ENCODE measurements around the gene PML.
A peak's percentile ranks its signal among the peaks of the same experiment; 100 is the strongest.

Gene PML

DNA sequence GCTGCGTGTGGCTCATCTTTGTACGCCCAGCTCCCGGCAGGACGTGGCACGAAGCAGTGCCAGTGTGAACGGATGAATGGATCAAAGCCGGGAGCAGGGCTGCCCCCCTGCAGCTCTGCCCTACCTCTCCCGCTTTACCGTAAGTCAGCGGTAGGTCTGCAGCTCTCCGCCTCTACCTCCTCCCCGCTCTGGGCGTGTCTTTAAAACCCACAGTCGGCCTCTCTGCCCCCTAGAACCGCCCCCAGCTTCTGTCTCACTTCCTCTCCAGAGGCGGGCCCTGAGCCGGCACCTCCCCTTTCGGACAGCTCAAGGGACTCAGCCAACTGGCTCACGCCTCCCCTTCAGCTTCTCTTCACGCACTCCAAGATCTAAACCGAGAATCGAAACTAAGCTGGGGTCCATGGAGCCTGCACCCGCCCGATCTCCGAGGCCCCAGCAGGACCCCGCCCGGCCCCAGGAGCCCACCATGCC, at the start of gene PML:
PML (plus strand) TSS at position 304 of the 471 bp plus-strand sequence; CDS start at position 401, 97 bp downstream.
- DNase-seq (ENCODE audit: low spot score) = peak; percentile 98

- no peak for DNase-seq (ENCODE audit: low spot score)
These were observed 49.4 kb upstream of the PML start for GRCh38 chr15:73945130-73945508.

- DNase-seq (ENCODE audit: low spot score) = no peak
These were observed 48.3 kb upstream of the PML start for GRCh38 chr15:73946046-73946721.

- DNase-seq (ENCODE audit: low spot score) = no peak
These were observed 47.6 kb upstream of the PML start for GRCh38 chr15:73946795-73947370.

- no peak for DNase-seq (ENCODE audit: low spot score)
These were observed 46.9 kb upstream of the PML start for GRCh38 chr15:73947651-73948050.

- no peak for DNase-seq (ENCODE audit: low spot score)
These were observed 46.1 kb upstream of the PML start for GRCh38 chr15:73948396-73948795.

GRCh38 chr15:73948982-73949381, 45.5 kb upstream of the PML start:
- no peak for DNase-seq (ENCODE audit: low spot score)

- no peak for DNase-seq (ENCODE audit: low spot score)
These were observed 45.0 kb upstream of the PML start for GRCh38 chr15:73949496-73949895.

GRCh38 chr15:73950479-73950830, 44.1 kb upstream of the PML start:
- DNase-seq (ENCODE audit: low spot score) = no peak

GRCh38 chr15:73950831-73951561, 43.5 kb upstream of the PML start:
- DNase-seq (ENCODE audit: low spot score) = peak; percentile 87

DNA sequence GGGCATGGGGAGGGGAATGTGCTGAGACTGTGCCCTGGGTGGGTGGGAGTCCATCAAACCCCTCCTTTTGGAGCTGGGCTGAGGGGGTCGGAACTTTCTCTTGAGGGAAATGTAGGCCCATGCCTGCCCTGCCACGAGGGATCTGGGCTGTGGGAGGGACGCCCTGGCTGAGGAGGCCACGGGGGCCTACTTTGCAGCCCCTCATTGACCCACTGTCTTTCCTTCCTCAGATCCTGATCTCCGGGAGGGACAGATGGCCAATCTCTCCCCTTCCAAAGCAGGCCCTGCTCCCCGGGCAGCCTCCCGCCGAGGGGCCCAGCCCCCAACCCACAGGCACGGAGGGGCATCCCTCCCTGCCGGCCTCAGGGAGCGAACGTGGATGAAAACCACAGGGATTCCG, 42.9 kb upstream of the PML start:
- no peak for DNase-seq (ENCODE audit: low spot score)

- no peak for DNase-seq (ENCODE audit: low spot score)
These were observed 42.2 kb upstream of the PML start for GRCh38 chr15:73952171-73952912.

DNA sequence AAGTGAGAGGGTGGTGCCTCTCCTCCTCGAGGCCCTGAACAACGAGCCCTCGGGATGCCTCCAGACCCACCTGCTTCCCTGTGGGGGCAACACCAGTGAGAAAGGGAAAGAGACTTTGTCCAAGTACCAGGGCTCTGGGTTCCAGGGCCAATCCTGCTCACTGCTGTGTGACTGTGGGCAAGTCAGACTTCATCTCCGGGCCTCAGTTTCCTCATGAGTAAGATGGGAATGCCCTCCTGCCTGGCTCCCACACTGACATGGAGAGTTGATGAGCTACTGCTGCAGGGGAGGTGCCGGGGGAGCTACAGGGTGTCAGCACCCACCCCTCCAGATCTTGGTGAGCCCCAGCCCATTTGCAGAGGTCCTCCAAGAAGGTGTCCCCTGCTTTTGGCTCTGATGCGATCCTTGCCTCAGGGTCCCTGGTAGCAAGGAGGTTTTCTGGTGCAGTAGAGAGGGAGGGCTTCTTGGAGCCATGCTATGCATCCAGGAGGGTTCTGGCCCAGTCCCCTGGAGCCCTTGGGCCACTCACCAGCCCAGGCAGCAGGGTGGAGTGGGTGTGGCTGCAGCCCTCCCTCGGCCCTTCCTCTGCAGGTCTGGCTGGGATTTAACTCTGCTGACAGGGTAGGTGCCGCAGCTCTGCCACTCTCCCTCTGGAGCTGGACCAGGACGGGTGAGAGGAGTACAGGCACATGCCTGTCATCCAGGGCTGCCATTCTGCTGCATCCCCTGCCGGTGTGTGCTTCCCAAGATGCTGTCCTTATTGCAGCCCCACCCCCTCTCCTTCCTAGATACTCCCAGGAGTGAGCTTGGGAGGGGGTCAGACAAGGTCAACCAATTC, 41.4 kb upstream of the PML start:
- DNase-seq (ENCODE audit: low spot score) = no peak

DNA sequence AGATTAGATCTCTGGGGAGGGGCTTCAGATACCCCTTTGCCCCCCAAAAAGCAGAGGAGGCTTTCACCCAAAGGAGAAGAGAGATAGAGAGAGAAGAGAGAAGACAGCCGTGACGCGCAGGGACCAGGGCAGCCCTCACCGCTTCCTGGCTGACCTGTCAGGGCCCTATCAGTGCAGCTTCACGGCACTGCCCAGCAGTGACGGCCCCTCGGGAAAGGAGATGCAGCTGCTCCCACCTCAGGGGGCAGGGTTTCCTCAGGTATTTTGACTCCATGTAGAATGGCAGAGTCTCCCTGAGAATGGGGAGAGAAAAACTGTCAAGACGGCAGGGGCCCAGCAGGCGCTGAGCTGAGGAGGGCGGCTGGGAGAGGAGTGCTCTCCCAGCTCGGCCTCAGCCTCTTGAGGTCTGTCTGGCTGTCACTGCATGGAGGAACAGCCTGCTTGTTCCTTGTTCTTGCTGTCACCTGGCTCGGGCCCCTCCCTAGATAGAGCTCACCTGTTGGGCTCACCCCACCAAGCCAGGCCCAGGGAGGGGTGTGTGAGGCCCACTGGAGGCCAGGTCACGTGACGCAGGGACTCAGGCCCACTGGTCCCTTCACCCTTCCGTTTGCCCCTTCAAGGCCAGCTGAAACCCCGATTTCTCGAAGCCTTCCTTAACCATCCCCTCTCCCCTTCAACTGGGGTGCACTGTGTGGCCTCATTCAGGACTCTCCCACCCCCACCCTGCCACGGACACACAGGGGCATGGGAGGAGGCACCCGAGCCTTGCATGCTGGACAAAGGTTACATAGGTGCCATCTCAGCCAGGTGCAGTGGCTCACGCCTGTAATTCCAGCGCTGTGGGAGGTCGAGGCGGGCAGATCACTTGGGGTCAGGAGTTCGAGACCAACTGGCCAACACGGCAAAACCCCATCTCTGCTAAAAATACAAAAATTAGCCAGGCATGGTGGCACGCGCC, 40.0 kb upstream of the PML start:
- DNase-seq (ENCODE audit: low spot score) = no peak

- no peak for DNase-seq (ENCODE audit: low spot score)
These were observed 39.2 kb upstream of the PML start for GRCh38 chr15:73955326-73955725.

- DNase-seq (ENCODE audit: low spot score) = no peak
These were observed 38.4 kb upstream of the PML start for GRCh38 chr15:73955861-73956742.

DNA sequence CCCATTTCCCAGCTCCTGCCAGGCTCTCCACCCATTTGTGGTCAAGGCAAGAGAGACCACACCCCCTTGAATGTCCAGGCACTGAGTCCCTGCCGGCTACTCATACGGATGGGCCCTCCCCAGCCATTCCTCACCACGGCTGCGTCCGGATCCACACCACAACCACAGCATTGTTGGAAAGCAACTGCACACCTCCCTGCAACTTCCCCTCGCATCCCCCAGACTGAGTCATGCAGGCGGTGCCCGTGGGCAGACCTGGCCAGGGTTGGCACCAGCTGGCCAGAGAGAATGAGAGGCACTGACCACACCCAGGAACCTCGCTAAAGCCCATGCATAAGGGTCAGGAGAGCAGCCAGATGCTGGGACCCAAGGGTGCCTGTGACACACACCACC, 37.8 kb upstream of the PML start:
- DNase-seq (ENCODE audit: low spot score) = no peak

GRCh38 chr15:73957276-73957675, 37.2 kb upstream of the PML start:
- no peak for DNase-seq (ENCODE audit: low spot score)

DNA sequence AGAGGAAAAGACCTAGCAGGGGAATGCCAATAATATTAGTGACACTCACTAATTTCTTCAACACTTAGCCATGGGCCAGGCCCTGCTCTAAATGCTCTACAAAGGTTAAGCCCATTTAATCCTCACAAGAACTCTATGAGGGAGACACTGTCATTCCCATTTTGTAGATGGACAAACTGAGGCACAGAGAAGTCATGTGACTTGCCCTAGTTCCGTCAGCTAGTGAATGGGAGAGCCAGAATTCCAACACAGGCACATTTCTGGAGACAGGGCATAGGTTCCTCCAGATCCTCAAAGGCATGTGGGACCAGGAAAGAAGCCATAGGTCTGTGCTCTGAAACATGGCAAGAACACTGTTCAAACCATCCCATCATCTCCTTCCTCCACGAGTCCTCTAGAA, 36.7 kb upstream of the PML start:
- DNase-seq (ENCODE audit: low spot score) = no peak

Data from pons (tissue), 1 donor.